Right lobe of liver (tissue), 6 donors: ENCODE measurements around the gene BRD8. TPM values are rescaled to one million over a fixed set of nuclear protein-coding genes. Genes with fewer than 3 reads are reported as not detected.

Experiments used
- ATAC-seq, 4 donors: fragments of 200-7000 bp; cut with Tn5 transposase; one replicate each; pipeline ENCODE4 v1.9.1; 2020; ENCODE audit warnings: mild to moderate bottlenecking in 4 of 4, moderate library complexity in 4 of 4
- DNase-seq, 3 donors: peaks; one replicate each; pipeline ENCODE4 v3.0.0-alpha.2; 2020
- H3K27ac ChIP-seq, 3 donors: fragments of 200-600 bp; one replicate each; pipeline ENCODE4 v1.8.0; 2022
- H3K27me3 ChIP-seq, 2 donors: fragments of 200-600 bp; one replicate each; pipeline ENCODE4 v1.8.0; 2022
- H3K36me3 ChIP-seq, 4 donors: fragments of 200-600 bp; sonication (generic) in 1 of 4; one replicate each; pipeline versions ENCODE4 v1.5.1 to v1.8.0; 2017 to 2022; ENCODE audit warnings: control low read depth in 1 of 4
- H3K4me1 ChIP-seq, 4 donors: fragments of 200-600 bp; sonication (generic) in 1 of 4; one replicate each; pipeline versions ENCODE4 v1.5.1 to v1.8.0; 2017 to 2022; ENCODE audit warnings: control low read depth in 1 of 4
- H3K4me3 ChIP-seq, 3 donors: fragments of 200-600 bp; one replicate each; pipeline ENCODE4 v1.8.0; 2022
- H3K9me3 ChIP-seq, 4 donors: fragments of 200-600 bp; sonication (generic) in 1 of 4; one replicate each; pipeline versions ENCODE4 v1.5.1 to v1.8.0; 2017 to 2022; ENCODE audit warnings: control low read depth in 1 of 4
- CTCF ChIP-seq, 4 donors: fragments of 200-600 bp in 3 of 4; fragments of 450-650 bp in 1 of 4; IDR thresholded peaks; one replicate each; pipeline versions ENCODE4 v1.5.1 to v1.8.0; 2016 to 2022; ENCODE audit warnings: antibody characterized with exemption in 4 of 4, mild to moderate bottlenecking in 2 of 4
- POLR2A ChIP-seq: fragments of 450-650 bp; IDR thresholded peaks from one replicate; pipeline ENCODE4 v1.6.1; 2017; ENCODE audit warnings: antibody characterized with exemption, mild to moderate bottlenecking
- WGBS: methylation state at CpG from one replicate; pipeline ENCODE4 v1.1.6; 2018; ENCODE audit warnings: low coverage, low lambda C conversion rate; ENCODE audit not compliant: insufficient coverage; ENCODE audit errors: missing lambda C conversion rate; 5-methylcytosine and 5-hydroxymethylcytosine counted together
- intact Hi-C, 2 donors: fragments of 100-400 bp; cut with DNase I; formaldehyde crosslinking; loops; one replicate each; pipeline versions ENCODE4 v1.11.2 to v1.14.1; 2022
- total RNA-seq, 6 experiments: library from RNA; depleted of rRNA in 2 of 6; stranded (reverse); fragments of >200 nt in 2 of 6; fragmentation: NEBNext Ultra II Directional in 3 of 6; extraction: Animal tissue kit (Norgen Biotek cat#: 25700) in 3 of 6; gene quantifications; one replicate each; pipeline versions ENCODE4 v1.1.0 to v1.2.4, GENCODE V29; 2016 to 2023
- donor health status: DM: no; HTN: yes; CAD: no.
- donor health status: DM: no; HTN: no; CAD: no.
- donor health status: DM: no; HTN: no; CAD: no.
- donor health status: DM: no; HTN: yes; CAD: no.
- donor health status: DM: no; HTN: yes; CAD: no.

BRD8 gene
- total RNA-seq, 6 experiments from 2014 or later = 9.0 to 33.7 (median 17.0) TPM

GRCh38 chr5:138132543-138132942, 45.9 kb downstream of the BRD8 start:
- ATAC-seq (no peak), DNase-seq (no peak)
- no peak overlapping the region for H3K4me3 ChIP-seq
- no peaks in the 10 kb centered on the region for H3K9me3 ChIP-seq
- whole genome bisulfite sequencing = 85% methylated on average over 7 of the region's 7 CpGs
- no peaks in the 10 kb centered on the region for H3K27me3 ChIP-seq
- TF ChIP-seq CTCF (IDR thresholded peaks at IDR 0.05) = no peak
- no peak for TF ChIP-seq POLR2A
- no peaks in the 10 kb centered on the region for H3K36me3 ChIP-seq
- no peaks in the 10 kb centered on the region for H3K4me1 ChIP-seq
- H3K27ac ChIP-seq = no peak overlapping the region
- intact Hi-C loops = loop anchor here in 1 of 2 donors (5.0 kb wide), 1 partner anchor 55 kb away; no protein-coding TSS in a partner anchor

GRCh38 chr5:138129347-138129746, 49.1 kb downstream of the BRD8 start:
- DNase-seq = no peak
- no peaks in the 10 kb centered on the region for H3K27me3 ChIP-seq
- H3K9me3 ChIP-seq = no peaks in the 10 kb centered on the region
- TF ChIP-seq CTCF (IDR thresholded peaks at IDR 0.05) (no peak), POLR2A (no peak)
- H3K27ac ChIP-seq = no peak overlapping the region
- no peaks in the 10 kb centered on the region for H3K4me1 ChIP-seq
- no peak overlapping the region for H3K4me3 ChIP-seq
- intact Hi-C loops = no loop called here
- no peaks in the 10 kb centered on the region for H3K36me3 ChIP-seq
- 76% methylated on average over 6 of the region's 6 CpGs for WGBS
- ATAC-seq = no peak

GRCh38 chr5:138128334-138128733, 50.1 kb downstream of the BRD8 start:
- H3K4me1 ChIP-seq = no peaks in the 10 kb centered on the region
- TF ChIP-seq CTCF (IDR thresholded peaks at IDR 0.05) = no peak
- TF ChIP-seq POLR2A = no peak
- no peak for DNase-seq
- intact Hi-C loops = no loop called here
- H3K36me3 ChIP-seq = no peaks in the 10 kb centered on the region
- no peak overlapping the region for H3K27ac ChIP-seq
- no peaks in the 10 kb centered on the region for H3K27me3 ChIP-seq
- 46% methylated on average over 5 of the region's 5 CpGs for WGBS
- H3K4me3 ChIP-seq = no peak overlapping the region
- H3K9me3 ChIP-seq = no peaks in the 10 kb centered on the region
- ATAC-seq = no peak

- intact Hi-C loops = no loop called here
- no peak for DNase-seq
Measured at GRCh38 chr5:138115254-138115653, 63.2 kb downstream of the BRD8 start.

More at GRCh38 chr5:138115254-138115653, 63.2 kb downstream of the BRD8 start:
- Histone ChIP-seq H3K27ac (no peak overlapping the region), H3K36me3 (no peaks in the 10 kb centered on the region), H3K4me1 (no peaks in the 10 kb centered on the region), H3K27me3 (no peaks in the 10 kb centered on the region), H3K9me3 (no peaks in the 10 kb centered on the region), H3K4me3 (no peak overlapping the region)
- TF ChIP-seq POLR2A (no peak), CTCF (IDR thresholded peaks at IDR 0.05) (no peak)
- no peak for ATAC-seq
